SK-N-SH treated with all-trans-retinoic acid at 6 μM for 48 hours (cell line): Measurements from ENCODE around the gene MERTK.

Experiments used
- ARNTL ChIP-seq: fragments of 450-650 bp; formaldehyde crosslinking; IDR thresholded peaks from 2 replicates; pipeline ENCODE4 v1.5.0; 2020; ENCODE audit warnings: low read depth, mild to moderate bottlenecking, moderate library complexity, borderline replicate concordance
- GLIS3 ChIP-seq: fragments of 250-450 bp; sonication (Bioruptor Pico); IDR thresholded peaks from 2 replicates; pipeline ENCODE4 v1.5.0; 2020; ENCODE audit warnings: mild to moderate bottlenecking, moderate library complexity
- ISL1 ChIP-seq: fragments of 250-450 bp; sonication (Bioruptor Pico); IDR thresholded peaks from 2 replicates; pipeline ENCODE4 v2.1.2; 2022; ENCODE audit warnings: mild to moderate bottlenecking, moderate library complexity
- OSR1 ChIP-seq: fragments of 250-450 bp; sonication (Bioruptor Pico); IDR thresholded peaks from 2 replicates; pipeline ENCODE4 v1.8.0; 2022; ENCODE audit warnings: moderate library complexity, mild to moderate bottlenecking, inconsistent platforms
- PATZ1 ChIP-seq: fragments of 250-450 bp; sonication (Bioruptor Pico); IDR thresholded peaks from 2 replicates; pipeline ENCODE4 v1.8.0; 2020; ENCODE audit warnings: mild to moderate bottlenecking, moderate library complexity, borderline replicate concordance
- POU6F1 ChIP-seq: fragments of 250-450 bp; sonication (Bioruptor Pico); IDR thresholded peaks from 2 replicates; pipeline ENCODE4 v1.8.0; 2021; ENCODE audit warnings: low read depth, mild to moderate bottlenecking, moderate library complexity, borderline replicate concordance
- PPARA ChIP-seq: fragments of 250-450 bp; sonication (Bioruptor Pico); IDR thresholded peaks from 2 replicates; pipeline ENCODE4 v1.5.0; 2020; ENCODE audit warnings: mild to moderate bottlenecking, borderline replicate concordance
- RARB ChIP-seq: fragments of 250-450 bp; sonication (Bioruptor Pico); IDR thresholded peaks from 2 replicates; pipeline ENCODE4 v1.8.0; 2021; ENCODE audit warnings: mild to moderate bottlenecking, moderate library complexity
- SNAI2 ChIP-seq: fragments of 250-450 bp; sonication (Bioruptor Pico); IDR thresholded peaks from 2 replicates; pipeline ENCODE4 v1.5.0; 2020; ENCODE audit warnings: mild to moderate bottlenecking, moderate library complexity
- TOX ChIP-seq: fragments of 250-450 bp; sonication (Bioruptor Pico); IDR thresholded peaks from 2 replicates; pipeline ENCODE4 v1.8.0; 2021; ENCODE audit warnings: mild to moderate bottlenecking, moderate library complexity, borderline replicate concordance
- TSHZ2 ChIP-seq: fragments of 250-450 bp; sonication (Bioruptor Pico); IDR thresholded peaks from 2 replicates; pipeline ENCODE4 v1.5.0; 2020; ENCODE audit warnings: mild to moderate bottlenecking, moderate library complexity
- ZFP3 ChIP-seq: fragments of 250-450 bp; sonication (Bioruptor Pico); IDR thresholded peaks from 2 replicates; pipeline ENCODE4 v1.5.0; 2020; ENCODE audit warnings: mild to moderate bottlenecking, moderate library complexity
- ZFP30 ChIP-seq: fragments of 450-650 bp; formaldehyde crosslinking; IDR thresholded peaks from 2 replicates; pipeline ENCODE4 v1.5.0; 2022; ENCODE audit warnings: mild to moderate bottlenecking, moderate library complexity
- ZNF70 ChIP-seq: fragments of 450-650 bp; formaldehyde crosslinking; IDR thresholded peaks from 2 replicates; pipeline ENCODE4 v1.5.0; 2020; ENCODE audit warnings: mild to moderate bottlenecking, moderate library complexity

GRCh38 chr2:111938392-111938791 is 40.0 kb downstream of the MERTK start:
- TF ChIP-seq TSHZ2 (no peak), ZFP30 (CRISPR knock-in tag) (no peak), ISL1 (no peak), TOX (CRISPR knock-in tag) (no peak), RARB (CRISPR knock-in tag) (no peak), PATZ1 (CRISPR knock-in tag) (no peak), GLIS3 (CRISPR knock-in tag) (no peak), PPARA (CRISPR knock-in tag) (no peak), ZNF70 (CRISPR knock-in tag) (no peak), ZFP3 (no peak), POU6F1 (no peak), SNAI2 (no peak), OSR1 (CRISPR knock-in tag) (no peak), ARNTL (no peak)
